UCSD-AML1 (cell line): Measurements from ENCODE around the gene MEN1.

Experiments
- DNase-seq: peaks from one replicate; lab custom pipeline; 2025; ENCODE audit not compliant: unreplicated experiment; lab: John Stamatoyannopoulos, UW

Gene MEN1

GRCh38 chr11:64788321-64789215 is 21.8 kb downstream of the MEN1 start:
- DNase-seq = no peak

GRCh38 chr11:64787526-64788320 is 22.6 kb downstream of the MEN1 start:
- peak; percentile 62 for DNase-seq

DNA sequence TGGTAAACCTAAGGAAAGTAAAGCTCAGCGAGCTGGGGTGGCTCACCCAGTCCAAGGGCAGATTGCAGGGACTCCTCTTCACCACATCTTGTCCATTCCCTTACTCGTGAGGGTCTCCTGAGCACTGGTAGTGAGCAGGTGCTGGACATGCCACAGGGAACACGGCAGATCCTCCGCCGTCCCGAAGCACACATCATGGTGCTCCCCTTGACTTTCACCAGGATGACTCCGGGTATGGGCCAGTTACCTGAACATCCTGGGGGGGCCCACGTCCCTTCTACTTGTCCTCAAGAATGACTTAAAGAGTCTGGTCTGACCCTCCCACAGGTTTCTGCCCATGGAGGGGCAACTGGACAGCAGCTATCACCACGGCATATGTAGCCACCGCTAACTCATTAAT is 24.0 kb downstream of the MEN1 start:
- no peak for DNase-seq

DNA sequence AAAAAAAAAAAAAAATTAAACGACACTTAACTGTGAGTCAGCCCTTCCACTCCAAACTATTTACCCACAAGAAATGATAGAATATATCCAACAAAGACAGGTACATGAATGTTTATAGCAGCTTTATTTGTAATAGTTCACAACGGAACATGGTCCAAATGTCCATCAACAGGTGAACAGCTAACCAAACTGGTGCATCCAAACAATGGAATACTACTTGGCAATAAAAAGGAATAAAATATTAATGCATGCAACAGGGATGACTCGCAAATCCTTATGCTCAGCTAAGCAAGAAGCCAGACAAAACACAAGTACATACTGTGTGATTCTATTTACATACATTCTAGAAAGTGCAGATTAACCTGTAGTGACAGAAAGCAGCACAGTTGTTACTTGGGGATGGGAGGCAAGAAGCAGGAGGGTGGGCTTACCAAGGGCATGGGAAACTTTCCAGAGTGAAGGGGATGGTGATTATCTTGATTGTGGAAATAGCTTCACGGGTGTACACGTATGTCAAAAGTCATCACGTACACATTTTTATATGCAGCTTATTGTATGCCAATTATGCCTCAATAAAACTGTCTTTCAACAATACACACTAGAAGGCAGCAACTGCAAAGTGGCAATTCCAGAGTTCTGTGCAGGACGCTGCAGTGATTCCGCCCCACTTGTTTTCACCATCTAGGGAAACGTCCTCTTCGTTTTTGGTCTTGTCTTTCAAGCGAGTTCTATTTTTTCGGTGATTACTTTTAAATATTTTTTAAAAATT is 25.4 kb downstream of the MEN1 start:
- no peak for DNase-seq

DNA sequence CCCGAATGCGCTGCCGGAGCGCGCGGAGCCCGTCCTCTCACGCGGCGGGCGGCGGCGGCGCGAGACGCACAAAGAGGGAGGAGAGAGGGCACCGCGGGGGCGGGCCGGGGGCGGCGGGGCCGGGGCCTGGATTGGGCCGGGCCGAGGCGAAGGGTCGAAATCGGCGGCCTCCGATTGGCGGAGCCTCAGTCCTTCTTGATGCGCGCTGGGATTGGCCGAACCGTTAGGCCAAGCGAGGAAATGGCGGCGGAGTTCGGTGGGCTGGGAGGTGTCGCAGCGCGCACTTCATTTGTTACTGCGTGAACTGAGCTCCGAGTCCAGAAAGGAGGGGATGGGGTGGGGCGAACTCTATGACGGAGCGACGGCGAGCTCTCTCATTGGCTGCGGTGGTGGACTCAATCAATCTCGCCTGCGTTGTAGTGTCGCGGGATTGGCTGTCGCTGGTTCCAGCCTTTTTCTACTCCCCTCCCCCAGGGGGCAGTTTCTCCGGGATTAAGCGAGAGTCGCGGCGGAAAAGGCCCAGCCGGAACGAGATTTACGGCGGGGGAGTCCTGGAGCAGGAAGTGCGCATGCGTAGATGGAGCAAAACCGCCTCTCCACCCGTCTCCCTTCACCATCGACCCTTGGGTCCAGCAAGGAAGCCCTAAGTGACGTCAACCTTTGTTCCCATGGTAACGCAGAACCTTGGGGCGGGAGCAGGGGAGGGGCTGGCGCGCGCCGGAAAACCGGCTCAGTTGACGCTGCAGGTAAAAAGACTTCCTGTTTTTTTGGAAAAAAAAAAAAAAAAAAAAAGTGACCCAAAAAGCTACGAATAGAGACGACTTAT is 31.7 kb downstream of the MEN1 start, which contains the start of gene SF1:
SF1 (minus strand) TSS at position 70 of the 826 bp plus-strand sequence. CDS start 150 bp downstream, outside the sequence.
- DNase-seq = peak; percentile 99

DNA sequence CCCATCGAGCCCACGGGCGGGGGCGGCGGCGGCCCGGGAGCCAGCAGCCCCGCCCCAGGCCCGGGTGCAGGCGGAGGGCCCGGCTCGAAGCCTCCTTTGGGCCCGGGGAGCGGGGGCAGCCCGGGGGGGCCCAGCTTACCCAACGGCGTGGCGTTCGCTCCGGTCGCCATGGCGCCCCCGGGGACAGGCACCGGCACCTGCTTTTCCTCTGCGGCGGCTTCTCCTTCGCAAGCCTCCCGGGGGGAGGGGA is 32.2 kb downstream of the MEN1 start:
- DNase-seq = no peak

GRCh38 chr11:64777449-64778222 is 32.7 kb downstream of the MEN1 start:
- DNase-seq = peak; percentile 85

GRCh38 chr11:64776875-64777274 is 33.5 kb downstream of the MEN1 start:
- DNase-seq = no peak

DNA sequence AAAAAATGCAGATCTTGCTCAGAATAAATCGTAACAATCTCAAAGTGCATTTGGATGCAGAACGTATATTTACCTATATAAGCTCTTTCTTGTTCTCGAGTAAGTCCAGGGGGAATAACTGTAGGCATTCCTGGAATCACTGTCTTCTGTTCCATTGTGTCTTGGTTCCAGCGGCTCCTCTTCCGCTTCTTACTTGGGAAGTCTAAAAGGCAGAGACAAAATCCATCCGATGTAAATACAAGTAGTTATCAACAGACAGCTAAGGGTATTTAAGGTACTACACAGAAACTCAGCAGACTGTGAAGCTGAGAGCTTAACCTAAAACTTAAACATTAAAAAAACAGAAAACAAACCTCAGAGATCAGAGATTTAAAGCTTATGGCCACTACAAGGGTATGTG is 33.9 kb downstream of the MEN1 start:
- no peak for DNase-seq

GRCh38 chr11:64774144-64774543 is 36.2 kb downstream of the MEN1 start:
- no peak for DNase-seq

DNA sequence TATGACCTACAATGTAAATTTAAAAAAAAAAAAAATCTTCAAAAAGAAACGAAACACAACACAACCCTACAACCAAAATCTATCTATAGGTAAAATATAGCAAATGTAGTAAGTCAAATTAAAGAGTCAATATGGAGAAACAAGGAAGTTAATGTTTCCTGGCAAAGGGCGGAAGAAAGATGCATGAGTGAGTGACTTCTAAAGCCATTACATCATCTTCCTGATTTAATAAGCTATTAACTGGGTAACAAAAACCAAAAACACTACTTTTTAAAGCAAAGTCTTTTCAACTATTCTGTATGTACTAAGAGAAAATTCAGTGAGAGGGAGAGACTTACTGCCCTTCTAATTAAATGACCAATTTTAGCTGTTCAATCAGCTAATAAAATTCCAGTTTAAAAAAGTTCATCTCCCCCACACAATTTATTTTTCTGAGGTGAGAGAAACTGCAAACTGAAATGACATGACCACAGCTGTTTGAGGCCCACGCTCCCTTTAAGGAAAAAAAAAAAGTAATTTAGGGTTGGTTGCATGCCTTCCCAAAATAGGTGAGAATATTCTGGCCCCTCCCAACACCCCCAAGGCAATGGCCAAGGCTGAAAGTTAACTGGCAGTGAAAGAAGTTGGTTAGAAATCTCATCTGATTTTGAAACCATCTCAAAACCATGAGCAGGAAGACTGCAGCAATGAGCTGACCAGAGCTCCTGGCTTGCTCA is 37.9 kb downstream of the MEN1 start:
- DNase-seq = no peak

DNA sequence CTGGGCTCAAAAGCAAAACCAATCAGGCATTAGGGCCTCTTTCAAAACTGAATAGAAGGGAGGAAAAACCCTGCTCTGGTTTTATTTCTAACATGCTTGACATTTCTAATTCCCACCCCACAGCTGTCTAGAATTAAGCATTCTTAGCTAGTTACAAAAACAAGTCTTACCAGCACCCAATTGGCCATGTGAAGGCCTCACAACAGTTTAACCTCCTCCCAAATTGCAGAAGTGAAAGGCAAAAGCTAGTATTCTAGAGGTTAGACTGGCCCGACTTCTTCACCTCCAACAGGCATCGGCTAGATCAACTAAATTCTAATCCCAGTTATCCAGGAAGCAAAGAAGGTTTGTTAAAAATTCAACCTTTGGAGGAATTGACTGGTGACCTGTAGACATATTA is 38.5 kb downstream of the MEN1 start:
- no peak for DNase-seq

DNA sequence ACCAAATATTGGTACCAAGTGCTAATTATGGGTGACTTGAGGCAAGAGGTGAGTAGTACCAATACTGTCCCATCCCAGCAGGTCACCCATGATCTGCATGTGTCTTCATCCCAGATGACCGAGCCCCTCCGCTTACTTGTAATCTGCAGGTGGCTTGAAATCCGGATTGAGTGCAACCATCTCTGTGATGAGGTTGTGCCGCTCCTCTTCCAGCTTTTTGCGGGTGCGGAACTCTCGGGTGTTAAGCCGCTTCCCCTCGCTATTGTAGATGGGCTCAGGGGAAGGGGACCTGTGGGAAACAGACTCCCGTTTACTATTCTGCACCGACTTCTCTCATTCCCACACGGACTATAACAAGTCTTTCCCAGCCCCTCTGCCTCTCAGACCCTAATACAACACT is 40.2 kb downstream of the MEN1 start:
- DNase-seq = no peak

DNA sequence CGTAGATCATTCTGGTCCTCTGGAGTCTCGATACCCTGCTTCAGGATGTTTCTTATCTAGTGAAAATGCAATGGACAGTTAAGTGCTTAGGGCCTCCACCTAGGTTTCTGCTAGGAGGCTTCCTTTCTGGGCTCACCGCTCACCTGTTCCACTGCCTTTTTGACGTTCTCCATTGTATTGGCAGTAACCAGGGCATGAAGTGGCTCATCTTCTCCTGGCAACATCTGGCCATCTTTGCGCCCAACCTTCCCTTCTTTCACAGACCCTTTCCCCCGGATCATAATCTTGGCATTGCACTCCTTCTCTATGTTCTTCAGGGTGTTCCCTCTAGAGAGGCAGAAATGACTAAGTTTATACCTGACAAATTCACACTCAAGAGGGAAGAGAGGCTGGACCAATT is 41.1 kb downstream of the MEN1 start:
- no peak for DNase-seq

DNA sequence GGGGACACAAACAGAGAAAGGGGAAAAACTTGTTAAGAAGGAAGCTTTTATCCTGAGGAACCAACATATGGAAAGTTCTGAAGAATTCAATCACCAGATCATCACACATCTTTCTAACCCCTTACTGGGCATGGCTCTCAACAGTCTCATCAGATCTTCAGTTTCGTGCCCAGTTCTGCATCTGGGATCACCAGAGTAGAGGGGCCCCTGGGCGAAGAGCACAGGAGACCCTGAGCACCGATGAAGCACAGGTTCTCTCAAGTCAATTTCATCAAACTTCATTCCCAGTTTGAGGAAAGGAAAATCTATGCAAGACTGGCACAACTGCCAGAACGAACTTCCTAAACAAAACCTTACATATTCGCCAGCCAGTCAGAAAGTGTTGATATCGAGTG is 42.1 kb downstream of the MEN1 start:
- DNase-seq = no peak

DNA sequence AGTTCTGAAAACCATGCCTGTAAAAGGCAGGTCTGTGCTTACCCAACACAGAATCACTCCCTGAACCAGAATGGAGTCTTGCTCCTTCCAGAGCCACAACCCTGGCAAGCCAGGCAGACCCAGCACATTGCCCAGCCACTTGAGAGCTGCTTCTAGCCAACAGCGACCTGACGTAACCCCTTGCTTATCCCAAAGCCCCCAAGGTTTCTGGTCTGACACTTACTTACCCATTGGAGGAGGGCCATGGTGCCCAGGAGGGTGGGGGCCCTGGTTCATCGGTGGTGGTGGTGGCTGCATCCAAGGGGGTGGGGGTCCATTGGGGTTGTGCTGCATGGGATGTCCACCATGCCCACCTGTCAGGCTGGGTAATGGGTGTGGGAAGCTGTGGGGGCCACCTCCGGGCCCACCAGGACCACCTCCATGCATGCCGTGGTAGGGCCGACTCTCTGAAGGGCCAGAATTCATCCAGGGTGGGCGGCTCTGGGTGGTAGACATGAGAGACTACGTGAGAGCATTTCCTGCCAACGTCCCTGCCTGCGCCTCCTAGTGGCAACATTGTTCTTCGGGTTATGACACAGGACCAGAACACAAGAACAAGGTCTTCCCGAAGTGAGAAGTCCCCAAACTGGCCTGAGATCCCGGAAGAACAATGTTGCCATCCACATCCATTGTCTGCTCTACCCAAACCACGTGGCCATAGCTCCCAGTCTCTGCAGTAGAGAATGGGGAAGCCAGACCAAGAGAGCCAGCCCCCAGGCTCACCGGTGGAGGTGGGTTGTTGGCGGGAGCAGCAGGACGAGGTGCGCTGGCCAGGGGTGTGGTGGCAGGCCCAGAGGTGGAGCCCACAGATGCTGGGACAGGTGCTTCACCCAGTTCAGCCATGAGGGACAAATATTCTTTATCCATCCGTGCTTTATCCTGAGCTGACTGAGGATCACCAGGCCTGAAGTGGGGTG is 42.7 kb downstream of the MEN1 start:
- DNase-seq = peak; percentile 60

GRCh38 chr11:64766881-64767280 is 43.5 kb downstream of the MEN1 start:
- DNase-seq = no peak
